Astrocyte of the cerebellum (primary cell): Measurements from ENCODE around the gene MYG1.

Source experiments
- DNase-seq: peaks from one replicate; pipeline ENCODE4 v3.0.0-alpha.2; 2011; ENCODE audit warnings: low read depth
- H3K4me3 ChIP-seq: 2 replicates; pipeline ENCODE4 v1.5.1; 2011; ENCODE audit warnings: mild to moderate bottlenecking, low read depth, low read length, moderate library complexity
- CTCF ChIP-seq: IDR thresholded peaks from 2 replicates; pipeline ENCODE4 v1.5.1; 2012; ENCODE audit warnings: low read length, low read depth, moderate library complexity, mild to moderate bottlenecking; ENCODE audit errors: missing control alignments
- in situ Hi-C: cut with HindIII; loops from 2 replicates; pipeline ENCODE4 v1.10.0; 2017; ENCODE audit warnings: low sequenced_read_pairs

MYG1 gene

GRCh38 chr12:53286448-53286847 lies 13.0 kb upstream of the MYG1 start:
- TF ChIP-seq CTCF, result no peak
- no peak overlapping the region for H3K4me3 ChIP-seq
- no peak for DNase-seq
- in situ Hi-C loops, result loop anchor here (5.0 kb wide), 1 partner anchor 199 kb away; no protein-coding TSS in a partner anchor

GRCh38 chr12:53287741-53288216 lies 11.7 kb upstream of the MYG1 start:
- H3K4me3 ChIP-seq, result no peak overlapping the region
- DNase-seq, result peak; percentile 34
- TF ChIP-seq CTCF, result peak; percentile 65
- in situ Hi-C loops, result loop anchor here (5.0 kb wide), 1 partner anchor 200 kb away; no protein-coding TSS in a partner anchor

- DNase-seq, result no peak
- no peak for TF ChIP-seq CTCF
- in situ Hi-C loops, result loop anchor here (5.0 kb wide), 1 partner anchor 201 kb away; no protein-coding TSS in a partner anchor
- no peak overlapping the region for H3K4me3 ChIP-seq
Measured at GRCh38 chr12:53288322-53288721, 11.2 kb upstream of the MYG1 start.

- no peak overlapping the region for H3K4me3 ChIP-seq
- in situ Hi-C loops, result loop anchor here (5.0 kb wide), 1 partner anchor 203 kb away; no protein-coding TSS in a partner anchor
- no peak for DNase-seq
- no peak for TF ChIP-seq CTCF
Measured at GRCh38 chr12:53289891-53290290, 9.6 kb upstream of the MYG1 start.

GRCh38 chr12:53290661-53291060 lies 8.8 kb upstream of the MYG1 start:
- in situ Hi-C loops, result no loop called here
- no peak overlapping the region for H3K4me3 ChIP-seq
- TF ChIP-seq CTCF, result no peak
- no peak for DNase-seq

- DNase-seq, result no peak
- no peak for TF ChIP-seq CTCF
- in situ Hi-C loops, result no loop called here
- H3K4me3 ChIP-seq, result no peak overlapping the region
Measured at GRCh38 chr12:53292426-53292825, 7.1 kb upstream of the MYG1 start.
